ENCODE data around the gene INSC. TPM values are rescaled to one million over a fixed set of nuclear protein-coding genes. Genes with fewer than 3 reads are reported as not detected.

INSC gene
- total RNA-seq, 2 donors from 2014 or later, result 0.87 to 2.0 TPM

GRCh38 chr11:15115686-15116085 is 963 bp downstream of the INSC start:
- Histone ChIP-seq H3K36me3 (no peaks in the 10 kb centered on the region), H3K4me1 (replicated peaks) (no peaks in the 10 kb centered on the region), H3K9me3 (no peaks in the 10 kb centered on the region), H3K27ac (no peak overlapping the region), H3K27me3 (replicated peaks; ENCODE audit: insufficient read depth) (no peaks in the 10 kb centered on the region), H3K4me3 (no peak overlapping the region)
- TF ChIP-seq POLR2A (IDR thresholded peaks at IDR 0.05) (no peak), POLR2AphosphoS5 (IDR thresholded peaks at IDR 0.05) (no peak), CTCF (IDR thresholded peaks at IDR 0.05) (no peak)
- intact Hi-C loops (cut with DNase I), result no loop called here
- 91% methylated on average over 5 of the region's 5 CpGs for WGBS
- DNase-seq (ENCODE audit: low spot score), result no peak

DNA sequence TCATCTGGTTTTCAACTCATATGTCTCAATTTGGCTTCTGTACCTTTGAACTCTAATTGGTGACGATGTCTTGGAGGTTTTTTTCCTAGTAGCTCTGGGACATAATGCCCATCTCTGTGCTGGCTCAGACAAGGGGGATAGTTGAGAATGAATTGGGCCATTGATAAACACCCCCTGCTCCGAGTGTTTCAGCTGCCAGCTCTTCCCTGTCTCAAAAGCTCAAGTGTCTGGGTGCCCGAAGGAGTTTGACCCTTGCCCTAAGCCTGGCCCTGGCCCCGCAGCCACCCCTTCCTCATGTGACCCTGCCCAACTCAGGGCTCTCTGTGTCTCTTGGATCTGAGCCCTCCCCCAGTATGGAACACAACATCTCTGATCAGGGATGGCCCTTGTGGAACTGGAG is 3.0 kb downstream of the INSC start:
- Histone ChIP-seq H3K27me3 (replicated peaks; ENCODE audit: insufficient read depth) (no peaks in the 10 kb centered on the region), H3K9me3 (no peaks in the 10 kb centered on the region), H3K27ac (no peak overlapping the region), H3K4me3 (no peak overlapping the region), H3K36me3 (no peaks in the 10 kb centered on the region), H3K4me1 (replicated peaks) (no peaks in the 10 kb centered on the region)
- DNase-seq (ENCODE audit: low spot score), result no peak
- 81% methylated on average over 4 of the region's 4 CpGs for WGBS
- TF ChIP-seq POLR2A (IDR thresholded peaks at IDR 0.05), result no peak
- TF ChIP-seq CTCF (IDR thresholded peaks at IDR 0.05), result no peak
- no peak for TF ChIP-seq POLR2AphosphoS5 (IDR thresholded peaks at IDR 0.05)
- intact Hi-C loops (cut with DNase I), result no loop called here

DNA sequence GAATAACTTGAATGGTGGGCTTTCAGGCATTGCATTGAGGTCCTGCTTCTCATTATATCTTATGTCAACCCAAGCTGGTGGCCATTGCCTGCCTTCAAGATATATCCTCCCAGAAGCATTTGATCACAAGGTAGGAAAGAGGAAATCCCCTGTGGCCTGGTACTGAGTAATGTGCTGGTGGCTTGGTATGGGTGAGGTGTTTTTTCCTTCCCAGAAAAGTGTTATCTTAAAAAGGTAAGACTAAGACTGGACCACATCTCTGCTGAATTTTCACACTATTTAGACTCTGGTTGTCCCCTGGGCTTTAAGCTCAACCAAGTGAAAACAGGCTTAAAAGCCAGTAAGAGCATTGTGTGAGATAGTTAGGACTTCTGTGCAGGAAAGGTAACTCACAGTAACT is 3.7 kb downstream of the INSC start:
- no peak for DNase-seq (ENCODE audit: low spot score)
- no peak overlapping the region for H3K27ac ChIP-seq
- H3K36me3 ChIP-seq, result no peaks in the 10 kb centered on the region
- H3K4me1 ChIP-seq (replicated peaks), result no peaks in the 10 kb centered on the region
- H3K4me3 ChIP-seq, result no peak overlapping the region
- H3K27me3 ChIP-seq (replicated peaks; ENCODE audit: insufficient read depth), result no peaks in the 10 kb centered on the region
- H3K9me3 ChIP-seq, result no peaks in the 10 kb centered on the region
- intact Hi-C loops (cut with DNase I), result no loop called here
- TF ChIP-seq POLR2AphosphoS5 (IDR thresholded peaks at IDR 0.05) (no peak), POLR2A (IDR thresholded peaks at IDR 0.05) (no peak), CTCF (IDR thresholded peaks at IDR 0.05) (no peak)

DNA sequence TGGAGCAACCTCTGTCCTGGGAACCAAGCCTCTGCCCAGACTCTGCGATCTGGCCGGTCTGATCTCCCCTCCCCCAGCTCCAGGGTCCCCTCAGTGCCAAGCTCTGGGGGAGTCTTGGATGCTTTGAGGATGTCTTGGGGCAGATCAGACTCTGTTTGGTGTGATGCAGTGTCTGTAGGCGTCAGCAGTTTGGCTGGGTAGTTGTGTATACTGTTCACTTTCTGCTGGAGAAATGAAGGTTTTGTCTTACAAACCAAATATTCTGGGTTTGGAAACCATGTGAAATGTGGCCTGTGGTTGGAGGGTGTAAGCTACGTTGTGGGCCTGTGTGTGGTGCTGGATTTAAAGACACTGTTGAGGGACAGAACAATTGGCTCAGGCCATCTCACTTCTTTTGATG is 4.6 kb downstream of the INSC start:
- TF ChIP-seq CTCF (IDR thresholded peaks at IDR 0.05), result no peak
- TF ChIP-seq POLR2AphosphoS5 (IDR thresholded peaks at IDR 0.05), result no peak
- no peak for TF ChIP-seq POLR2A (IDR thresholded peaks at IDR 0.05)
- intact Hi-C loops (cut with DNase I), result no loop called here
- H3K27me3 ChIP-seq (replicated peaks; ENCODE audit: insufficient read depth), result no peaks in the 10 kb centered on the region
- H3K4me3 ChIP-seq, result no peak overlapping the region
- no peaks in the 10 kb centered on the region for H3K9me3 ChIP-seq
- H3K36me3 ChIP-seq, result no peaks in the 10 kb centered on the region
- H3K27ac ChIP-seq, result no peak overlapping the region
- DNase-seq (ENCODE audit: low spot score), result no peak
- no peaks in the 10 kb centered on the region for H3K4me1 ChIP-seq (replicated peaks)
- 75% methylated on average over 4 of the region's 4 CpGs for WGBS

GRCh38 chr11:15119826-15120225 is 5.1 kb downstream of the INSC start:
- no peaks in the 10 kb centered on the region for H3K36me3 ChIP-seq
- intact Hi-C loops (cut with DNase I), result no loop called here
- H3K4me3 ChIP-seq, result no peak overlapping the region
- no peaks in the 10 kb centered on the region for H3K27me3 ChIP-seq (replicated peaks; ENCODE audit: insufficient read depth)
- WGBS, result 58% methylated on average over 1 of the region's 1 CpG
- TF ChIP-seq POLR2AphosphoS5 (IDR thresholded peaks at IDR 0.05), result no peak
- no peak for TF ChIP-seq POLR2A (IDR thresholded peaks at IDR 0.05)
- TF ChIP-seq CTCF (IDR thresholded peaks at IDR 0.05), result no peak
- no peak for DNase-seq (ENCODE audit: low spot score)
- H3K4me1 ChIP-seq (replicated peaks), result no peaks in the 10 kb centered on the region
- no peak overlapping the region for H3K27ac ChIP-seq
- no peaks in the 10 kb centered on the region for H3K9me3 ChIP-seq

Measured in prostate gland (tissue), 2 donors.